ENCODE data around the gene LYSMD4. TPM values are rescaled to one million over a fixed set of nuclear protein-coding genes. Genes with fewer than 3 reads are reported as not detected.

LYSMD4 gene
- total RNA-seq, 1 donor from 2014 or later: 16.4 TPM

- no peak for DNase-seq (ENCODE audit: low read depth, low spot score)
- Mint-ChIP-seq H3K4me1 (peaks cover 16% of the 10 kb centered on the region), H3K4me3 (no peak overlapping the region), H3K27me3 (ENCODE audit: low read depth) (no peaks in the 10 kb centered on the region), H3K27ac (ENCODE audit: unreplicated experiment) (no peak overlapping the region), H3K9me3 (peaks cover 2% of the 10 kb centered on the region), H3K36me3 (ENCODE audit: low read depth) (peaks cover 21% of the 10 kb centered on the region)
- TF ChIP-seq CTCF (conservative IDR thresholded peaks at IDR 0.05): no peak
Observed at GRCh38 chr15:99729327-99729726, 3.9 kb downstream of the LYSMD4 start.

GRCh38 chr15:99728916-99729315 is 4.3 kb downstream of the LYSMD4 start:
- H3K9me3 Mint-ChIP-seq: peaks cover 3% of the 10 kb centered on the region
- no peaks in the 10 kb centered on the region for H3K27me3 Mint-ChIP-seq (ENCODE audit: low read depth)
- TF ChIP-seq CTCF (conservative IDR thresholded peaks at IDR 0.05): no peak
- peaks cover 23% of the 10 kb centered on the region for H3K36me3 Mint-ChIP-seq (ENCODE audit: low read depth)
- H3K27ac Mint-ChIP-seq (ENCODE audit: unreplicated experiment): no peak overlapping the region
- no peak for DNase-seq (ENCODE audit: low read depth, low spot score)
- no peak overlapping the region for H3K4me3 Mint-ChIP-seq
- peaks cover 16% of the 10 kb centered on the region for H3K4me1 Mint-ChIP-seq

- no peak overlapping the region for H3K4me3 Mint-ChIP-seq
- DNase-seq (ENCODE audit: low read depth, low spot score): no peak
- peaks cover 16% of the 10 kb centered on the region for H3K4me1 Mint-ChIP-seq
- H3K27ac Mint-ChIP-seq (ENCODE audit: unreplicated experiment): no peak overlapping the region
- TF ChIP-seq CTCF (conservative IDR thresholded peaks at IDR 0.05): no peak
- H3K9me3 Mint-ChIP-seq: peaks cover 4% of the 10 kb centered on the region
- peaks cover 27% of the 10 kb centered on the region for H3K36me3 Mint-ChIP-seq (ENCODE audit: low read depth)
- no peaks in the 10 kb centered on the region for H3K27me3 Mint-ChIP-seq (ENCODE audit: low read depth)
Observed at GRCh38 chr15:99727733-99728132, 5.5 kb downstream of the LYSMD4 start.

- H3K27me3 Mint-ChIP-seq (ENCODE audit: low read depth): no peaks in the 10 kb centered on the region
- peaks cover 5% of the 10 kb centered on the region for H3K9me3 Mint-ChIP-seq
- H3K27ac Mint-ChIP-seq (ENCODE audit: unreplicated experiment): no peak overlapping the region
- no peak for TF ChIP-seq CTCF (conservative IDR thresholded peaks at IDR 0.05)
- H3K4me1 Mint-ChIP-seq: peaks cover 14% of the 10 kb centered on the region
- H3K4me3 Mint-ChIP-seq: no peak overlapping the region
- H3K36me3 Mint-ChIP-seq (ENCODE audit: low read depth): peaks cover 28% of the 10 kb centered on the region
- DNase-seq (ENCODE audit: low read depth, low spot score): no peak
Observed at GRCh38 chr15:99727330-99727729, 5.9 kb downstream of the LYSMD4 start.

GRCh38 chr15:99726333-99726732 is 6.9 kb downstream of the LYSMD4 start:
- H3K9me3 Mint-ChIP-seq: peaks cover 7% of the 10 kb centered on the region
- H3K36me3 Mint-ChIP-seq (ENCODE audit: low read depth): peaks cover 36% of the 10 kb centered on the region
- no peak for TF ChIP-seq CTCF (conservative IDR thresholded peaks at IDR 0.05)
- H3K4me1 Mint-ChIP-seq: peaks cover 6% of the 10 kb centered on the region
- DNase-seq (ENCODE audit: low read depth, low spot score): no peak
- no peak overlapping the region for H3K27ac Mint-ChIP-seq (ENCODE audit: unreplicated experiment)
- H3K27me3 Mint-ChIP-seq (ENCODE audit: low read depth): no peaks in the 10 kb centered on the region
- H3K4me3 Mint-ChIP-seq: no peak overlapping the region

- Mint-ChIP-seq H3K36me3 (ENCODE audit: low read depth) (peaks cover 53% of the 10 kb centered on the region), H3K27me3 (ENCODE audit: low read depth) (no peaks in the 10 kb centered on the region), H3K4me1 (no peaks in the 10 kb centered on the region), H3K27ac (ENCODE audit: unreplicated experiment) (no peak overlapping the region), H3K9me3 (peaks cover 7% of the 10 kb centered on the region), H3K4me3 (no peak overlapping the region)
- TF ChIP-seq CTCF (conservative IDR thresholded peaks at IDR 0.05): no peak
- no peak for DNase-seq (ENCODE audit: low read depth, low spot score)
Observed at GRCh38 chr15:99722406-99722805, 10.8 kb downstream of the LYSMD4 start.
